WTC11 (cell line): ENCODE data around the gene RNF169.

ENCODE experiments used
- CTCF ChIP-seq: fragments of 200-600 bp; IDR thresholded peaks from 2 replicates; pipeline ENCODE4 v1.8.0; 2022; ENCODE audit warnings: antibody characterized with exemption
- JUN ChIP-seq: sonication (generic); formaldehyde crosslinking; IDR thresholded peaks from 2 replicates; pipeline ENCODE4 v1.8.0; 2023; ENCODE audit warnings: mild to moderate bottlenecking, missing genetic modification reagents
- NR2C2 ChIP-seq: sonication (generic); formaldehyde crosslinking; IDR thresholded peaks from 2 replicates; pipeline ENCODE4 v1.8.0; 2022; ENCODE audit warnings: mild to moderate bottlenecking, missing genetic modification reagents
- SMAD3 ChIP-seq: sonication (generic); formaldehyde crosslinking; IDR thresholded peaks from 2 replicates; pipeline ENCODE4 v1.8.0; 2022; ENCODE audit warnings: missing genetic modification reagents, mild to moderate bottlenecking, borderline replicate concordance
- TP53 ChIP-seq: sonication (generic); formaldehyde crosslinking; IDR thresholded peaks from 2 replicates; pipeline ENCODE4 v1.8.1; 2023; ENCODE audit warnings: mild to moderate bottlenecking, missing genetic modification reagents
- USF2 ChIP-seq: sonication (generic); formaldehyde crosslinking; IDR thresholded peaks from 2 replicates; pipeline ENCODE4 v1.8.1; 2023; ENCODE audit warnings: mild to moderate bottlenecking, missing genetic modification reagents, moderate library complexity
- ZNF263 ChIP-seq: sonication (generic); formaldehyde crosslinking; IDR thresholded peaks from 2 replicates; pipeline ENCODE4 v1.8.1; 2022; ENCODE audit warnings: low read depth, mild to moderate bottlenecking, moderate library complexity, missing genetic modification reagents
- TF ChIP-seq, protein P1 (sequence below): fragments of 250-450 bp; sonication (Bioruptor Pico); IDR thresholded peaks from 2 replicates; pipeline ENCODE4 v2.1.2; 2022; ENCODE audit warnings: mild to moderate bottlenecking, moderate library complexity
- TF ChIP-seq, protein P2 (sequence below): sonication (generic); formaldehyde crosslinking; IDR thresholded peaks from 2 replicates; pipeline ENCODE4 v1.8.0; 2022; ENCODE audit warnings: mild to moderate bottlenecking, missing genetic modification reagents

DNA sequence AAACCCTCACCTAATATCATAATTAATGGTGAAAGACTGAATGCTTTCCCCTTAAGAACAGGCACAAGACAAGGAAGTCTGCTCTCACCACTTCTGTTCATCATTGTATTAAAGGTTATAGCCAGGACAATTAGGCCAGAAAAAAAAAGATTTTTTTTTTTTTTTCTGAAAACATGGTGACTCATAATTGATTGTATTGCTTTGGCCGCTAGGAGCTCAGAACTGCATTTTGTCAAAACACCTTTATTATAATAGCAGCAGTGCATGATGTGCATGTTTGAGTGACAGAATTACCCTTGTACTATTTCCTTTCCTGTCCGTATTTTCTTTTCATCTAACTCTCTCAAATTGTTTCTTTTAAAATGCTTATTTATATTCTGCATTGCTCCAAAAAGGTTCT, 98.1 kb downstream of the RNF169 start:
- TF ChIP-seq ZNF263, result no peak
- TF ChIP-seq, protein P1, sequence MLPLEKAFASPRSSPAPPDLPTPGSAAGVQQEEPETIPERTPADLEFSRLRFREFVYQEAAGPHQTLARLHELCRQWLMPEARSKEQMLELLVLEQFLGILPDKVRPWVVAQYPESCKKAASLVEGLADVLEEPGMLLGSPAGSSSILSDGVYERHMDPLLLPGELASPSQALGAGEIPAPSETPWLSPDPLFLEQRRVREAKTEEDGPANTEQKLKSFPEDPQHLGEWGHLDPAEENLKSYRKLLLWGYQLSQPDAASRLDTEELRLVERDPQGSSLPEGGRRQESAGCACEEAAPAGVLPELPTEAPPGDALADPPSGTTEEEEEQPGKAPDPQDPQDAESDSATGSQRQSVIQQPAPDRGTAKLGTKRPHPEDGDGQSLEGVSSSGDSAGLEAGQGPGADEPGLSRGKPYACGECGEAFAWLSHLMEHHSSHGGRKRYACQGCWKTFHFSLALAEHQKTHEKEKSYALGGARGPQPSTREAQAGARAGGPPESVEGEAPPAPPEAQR, result no peak
- TF ChIP-seq USF2, result no peak
- no peak for TF ChIP-seq CTCF
- TF ChIP-seq TP53 (CRISPR knock-in tag), result no peak
- TF ChIP-seq, protein P2, sequence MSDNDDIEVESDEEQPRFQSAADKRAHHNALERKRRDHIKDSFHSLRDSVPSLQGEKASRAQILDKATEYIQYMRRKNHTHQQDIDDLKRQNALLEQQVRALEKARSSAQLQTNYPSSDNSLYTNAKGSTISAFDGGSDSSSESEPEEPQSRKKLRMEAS (CRISPR knock-in tag), result no peak
- TF ChIP-seq NR2C2 (CRISPR knock-in tag), result no peak
- no peak for TF ChIP-seq SMAD3 (CRISPR knock-in tag)
- TF ChIP-seq JUN (CRISPR knock-in tag), result no peak
